LNCAP (cell line): ENCODE results near the gene SPATA32.

Experiments used
- TF ChIP-seq, protein P1 (sequence below): fragments of 450-650 bp; IDR thresholded peaks from 2 replicates; pipeline ENCODE4 v1.5.1; 2017; ENCODE audit warnings: mild to moderate bottlenecking

Gene SPATA32

DNA sequence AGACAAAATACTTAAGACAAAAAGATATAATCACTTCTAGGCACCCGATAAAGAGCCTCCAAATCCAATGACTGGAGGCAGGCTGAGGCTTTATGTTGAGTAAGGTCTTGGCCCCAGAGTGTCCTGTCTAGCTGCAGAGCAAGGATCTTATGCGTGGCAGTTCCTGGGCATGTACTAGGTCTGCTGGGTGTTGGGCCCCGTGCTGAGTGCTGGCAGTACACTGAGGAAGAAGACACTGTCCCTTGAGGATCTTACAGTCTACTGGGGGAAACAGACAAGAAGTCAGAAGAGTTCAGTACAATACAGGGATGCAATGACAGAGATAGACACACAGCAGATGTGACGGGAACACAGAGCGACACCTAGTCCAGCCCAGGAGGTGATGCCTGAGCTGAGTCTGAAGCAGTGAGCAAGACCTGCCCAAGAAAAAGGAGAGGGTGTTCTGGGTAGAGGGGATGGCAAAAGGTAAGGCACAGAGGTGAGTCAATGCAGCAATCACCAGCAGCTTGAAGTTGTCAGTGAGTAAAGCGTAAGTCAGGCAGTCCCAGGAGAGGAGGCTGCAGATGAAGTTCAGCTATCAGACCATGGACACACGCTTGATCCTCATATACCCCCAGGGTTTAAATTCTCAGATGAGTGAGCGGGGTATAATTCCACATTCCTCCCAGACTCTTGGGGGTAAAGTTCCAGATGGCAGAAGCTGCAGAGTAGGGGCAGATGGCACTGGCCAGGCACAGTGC is 36.8 kb upstream of the SPATA32 start:
- TF ChIP-seq, protein P1, sequence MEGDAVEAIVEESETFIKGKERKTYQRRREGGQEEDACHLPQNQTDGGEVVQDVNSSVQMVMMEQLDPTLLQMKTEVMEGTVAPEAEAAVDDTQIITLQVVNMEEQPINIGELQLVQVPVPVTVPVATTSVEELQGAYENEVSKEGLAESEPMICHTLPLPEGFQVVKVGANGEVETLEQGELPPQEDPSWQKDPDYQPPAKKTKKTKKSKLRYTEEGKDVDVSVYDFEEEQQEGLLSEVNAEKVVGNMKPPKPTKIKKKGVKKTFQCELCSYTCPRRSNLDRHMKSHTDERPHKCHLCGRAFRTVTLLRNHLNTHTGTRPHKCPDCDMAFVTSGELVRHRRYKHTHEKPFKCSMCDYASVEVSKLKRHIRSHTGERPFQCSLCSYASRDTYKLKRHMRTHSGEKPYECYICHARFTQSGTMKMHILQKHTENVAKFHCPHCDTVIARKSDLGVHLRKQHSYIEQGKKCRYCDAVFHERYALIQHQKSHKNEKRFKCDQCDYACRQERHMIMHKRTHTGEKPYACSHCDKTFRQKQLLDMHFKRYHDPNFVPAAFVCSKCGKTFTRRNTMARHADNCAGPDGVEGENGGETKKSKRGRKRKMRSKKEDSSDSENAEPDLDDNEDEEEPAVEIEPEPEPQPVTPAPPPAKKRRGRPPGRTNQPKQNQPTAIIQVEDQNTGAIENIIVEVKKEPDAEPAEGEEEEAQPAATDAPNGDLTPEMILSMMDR: no peak

DNA sequence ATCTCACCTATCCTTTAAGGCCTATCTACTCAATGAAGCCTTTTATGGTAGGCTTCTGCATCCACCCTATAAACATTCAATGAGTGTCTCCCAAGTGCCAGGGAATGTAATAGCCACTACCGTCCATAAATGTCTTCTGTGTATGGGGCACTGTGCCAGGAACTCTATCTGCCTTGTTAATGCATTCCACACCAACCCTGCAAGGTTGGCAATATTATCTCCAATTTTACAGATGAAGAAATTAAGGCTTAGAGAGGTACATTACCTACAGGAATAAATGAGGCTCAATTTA is 34.9 kb upstream of the SPATA32 start:
- TF ChIP-seq, protein P1: no peak

DNA sequence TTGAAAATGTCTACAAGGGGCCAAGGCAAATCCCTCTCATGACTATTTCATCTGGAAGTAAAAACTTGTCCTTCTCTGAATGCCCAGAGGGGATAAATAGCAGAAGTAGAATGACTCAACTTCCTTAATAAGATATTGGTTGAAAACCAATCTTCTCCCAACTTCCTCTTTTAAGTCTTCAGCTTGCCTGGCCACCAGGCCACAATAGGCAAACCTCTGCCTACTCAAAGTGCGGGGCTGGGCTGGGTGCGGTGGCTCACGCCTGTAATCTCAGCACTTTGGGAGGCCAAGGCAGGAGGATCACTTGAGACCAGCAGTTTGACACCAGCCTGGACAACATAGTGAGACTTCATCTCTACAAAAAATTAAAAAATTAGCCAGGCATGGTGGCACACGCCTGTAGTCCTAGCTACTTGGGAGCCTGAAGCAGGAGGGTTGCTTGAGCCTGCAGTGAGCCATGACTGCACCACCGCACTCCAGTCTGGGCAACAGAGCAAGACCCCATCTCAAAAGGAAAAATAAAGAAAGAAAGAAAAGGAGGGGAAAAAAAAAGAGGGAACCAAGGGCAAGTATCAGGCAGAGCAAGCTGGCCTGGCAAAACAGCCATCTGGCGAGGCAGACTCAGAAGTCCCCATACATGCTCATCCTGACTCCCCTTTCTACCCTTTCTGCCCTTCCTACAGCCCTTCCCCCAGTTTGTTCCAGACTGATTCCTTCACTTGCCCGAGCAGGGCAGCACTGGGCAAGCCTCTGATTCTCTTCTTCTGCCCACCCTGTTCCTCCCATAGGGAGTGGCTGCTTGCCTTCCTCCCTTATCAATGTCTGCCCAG is 34.3 kb upstream of the SPATA32 start:
- TF ChIP-seq, protein P1: no peak

DNA sequence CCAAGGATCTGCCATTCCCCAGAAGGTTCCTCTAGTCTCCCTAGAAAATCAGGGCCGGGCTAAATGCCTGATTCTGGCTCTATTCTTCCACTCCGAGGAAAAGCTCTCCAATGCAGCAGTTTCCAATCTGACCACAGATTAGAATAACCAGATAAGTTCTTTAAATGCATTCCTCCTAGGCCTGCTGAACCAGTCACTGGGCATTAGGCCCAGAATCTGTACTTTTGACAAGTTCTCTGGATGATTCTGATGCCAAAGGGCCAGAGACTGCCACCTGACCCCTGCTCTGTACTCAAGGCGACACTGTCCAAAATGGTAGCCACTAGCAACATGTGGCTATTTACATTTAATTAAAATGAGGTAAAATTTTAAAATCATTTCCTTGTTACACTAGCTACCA is 32.6 kb upstream of the SPATA32 start:
- TF ChIP-seq, protein P1: no peak

DNA sequence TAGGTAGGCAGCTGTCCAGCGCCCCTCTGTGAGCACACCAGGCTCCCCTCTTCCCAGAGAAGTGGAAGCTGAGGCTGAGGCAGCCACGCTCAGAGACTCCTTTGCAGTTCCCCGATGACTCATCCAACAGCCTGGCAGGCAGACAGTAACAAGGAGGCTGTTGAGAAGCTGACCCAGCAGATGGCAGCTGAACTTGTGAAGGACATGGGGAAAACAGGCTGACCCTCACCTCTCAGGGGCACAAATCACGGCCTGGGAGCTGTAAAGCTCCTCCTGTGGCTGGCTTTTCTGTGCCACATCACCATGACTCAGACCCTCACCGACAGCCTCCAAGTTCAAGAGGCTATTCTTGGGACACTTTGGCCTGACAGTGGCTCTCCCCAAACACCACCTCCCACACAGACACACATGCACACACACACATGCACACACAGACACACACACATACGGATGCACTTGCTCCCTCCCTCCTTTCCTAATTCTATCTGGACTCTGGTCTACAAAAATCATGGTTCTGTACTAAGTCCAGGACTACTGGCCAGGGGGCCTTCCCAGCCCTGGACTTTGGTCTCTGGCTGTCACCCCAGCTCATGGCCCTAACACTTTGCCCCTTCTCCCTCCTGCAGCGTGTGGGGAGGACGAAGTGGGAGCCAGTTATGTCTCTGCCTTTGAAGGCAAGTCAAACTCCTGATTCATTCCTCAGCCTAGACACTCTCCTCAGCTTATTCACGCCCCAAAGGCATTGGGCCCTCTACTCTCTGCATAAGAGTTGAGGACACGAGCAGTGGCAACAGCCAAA is 31.7 kb upstream of the SPATA32 start:
- TF ChIP-seq, protein P1: no peak; the same call in 1 of the 2 replicates

DNA sequence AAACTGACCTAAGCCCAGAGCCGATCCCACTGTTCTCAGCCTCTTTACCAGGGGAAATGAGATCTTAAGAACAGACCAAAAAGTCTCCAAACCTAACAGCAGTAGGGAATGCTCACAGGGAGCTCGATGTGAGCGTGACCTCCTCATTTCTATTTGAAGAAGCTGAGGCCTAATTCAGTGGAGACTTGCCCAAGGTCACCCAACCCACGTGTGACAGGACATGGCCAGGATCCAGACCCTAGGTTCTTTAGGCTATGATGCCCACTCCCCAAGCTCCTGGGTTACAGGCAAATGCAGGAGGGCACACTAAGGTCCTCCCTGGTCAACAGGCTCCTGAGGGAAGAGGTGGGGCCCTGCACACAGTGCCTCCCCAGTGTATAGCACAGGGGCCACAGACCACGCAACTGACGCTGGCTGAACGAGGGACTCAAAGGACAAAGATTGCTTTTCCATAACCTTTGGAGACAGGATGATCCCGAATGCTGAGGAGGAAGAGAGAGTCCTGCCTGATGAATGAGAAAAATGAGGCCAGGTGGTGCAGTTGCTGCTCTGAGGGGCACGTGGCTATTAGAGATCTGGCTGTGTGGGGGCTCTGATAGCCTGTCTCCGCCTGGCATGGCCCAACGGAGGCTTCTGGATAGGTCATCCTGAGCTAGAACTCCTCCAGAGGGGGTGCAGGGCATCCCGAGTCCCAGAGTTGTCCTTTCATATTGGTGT is 31.0 kb upstream of the SPATA32 start:
- TF ChIP-seq, protein P1: no peak

DNA sequence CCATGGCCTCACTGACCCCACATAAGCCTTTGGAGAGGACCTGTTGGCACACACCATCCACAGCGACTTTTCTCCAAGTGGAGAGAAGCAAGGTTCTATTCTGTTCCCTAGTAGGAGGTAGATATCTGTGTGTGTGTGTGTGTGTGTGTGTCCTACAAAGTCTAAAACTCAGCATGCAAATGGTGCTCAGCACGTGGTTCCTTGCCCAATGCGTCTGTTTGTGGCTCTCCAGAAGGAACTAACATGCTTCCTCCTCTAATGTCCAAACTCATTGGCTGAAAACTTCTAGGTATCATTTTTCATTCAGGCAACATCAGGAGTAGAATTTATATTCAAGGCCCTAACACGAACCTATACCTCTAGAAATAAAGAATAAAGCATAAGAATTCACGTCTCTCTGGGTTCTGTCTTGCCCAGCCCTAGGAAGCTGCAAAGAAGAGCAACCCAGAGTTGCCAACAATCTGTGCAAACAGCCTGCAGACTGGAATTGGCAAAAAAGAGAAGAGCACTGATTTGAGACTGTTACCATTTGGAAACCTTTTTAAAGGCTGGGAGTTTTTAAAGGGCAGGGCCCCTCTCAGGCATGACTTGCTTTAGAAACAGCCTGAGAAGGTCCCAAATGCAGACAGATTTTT is 29.4 kb upstream of the SPATA32 start:
- TF ChIP-seq, protein P1: no peak
